H9 (cell line): ENCODE measurements around the gene TTC21B. TPM values are rescaled to one million over a fixed set of nuclear protein-coding genes. Genes with fewer than 3 reads are reported as not detected.

Source experiments
- DNase-seq: peaks from one replicate; pipeline ENCODE4 v3.0.0-alpha.2; 2017
- H2AFZ ChIP-seq: one replicate; pipeline ENCODE4 v1.6.1; 2013; ENCODE audit warnings: mild to moderate bottlenecking, low read length, control low read depth, moderate library complexity
- H2AK5ac ChIP-seq: 2 replicates; pipeline ENCODE4 v1.6.1; 2013; ENCODE audit warnings: low read length, control low read depth, mixed read lengths; ENCODE audit not compliant: insufficient read length
- H2BK120ac ChIP-seq: one replicate; pipeline ENCODE4 v1.6.1; 2013; ENCODE audit warnings: low read depth, mild to moderate bottlenecking, low read length, control low read depth, inconsistent platforms; ENCODE audit not compliant: poor library complexity, severe bottlenecking
- H2BK12ac ChIP-seq: 2 replicates; pipeline ENCODE4 v1.6.1; 2013; ENCODE audit warnings: low read length, control low read depth, mixed read lengths, low read depth; ENCODE audit not compliant: insufficient read length
- H2BK15ac ChIP-seq: 2 replicates; pipeline ENCODE4 v1.6.1; 2013; ENCODE audit warnings: low read depth, low read length, control low read depth
- H2BK20ac ChIP-seq: one replicate; pipeline ENCODE4 v1.6.1; 2013; ENCODE audit warnings: low read depth, mild to moderate bottlenecking, low read length, control low read depth, inconsistent platforms; ENCODE audit not compliant: poor library complexity, severe bottlenecking
- H2BK5ac ChIP-seq: 2 replicates; pipeline ENCODE4 v1.6.1; 2013; ENCODE audit warnings: low read length, control low read depth, mixed read lengths; ENCODE audit not compliant: insufficient read length
- H3K14ac ChIP-seq: 2 replicates; pipeline ENCODE4 v1.6.1; 2013; ENCODE audit warnings: low read length, control low read depth; ENCODE audit not compliant: insufficient read depth
- H3K18ac ChIP-seq: 2 replicates; pipeline ENCODE4 v1.6.1; 2013; ENCODE audit warnings: low read depth, mild to moderate bottlenecking, mixed read lengths, low read length, control low read depth; ENCODE audit not compliant: insufficient read length
- H3K23ac ChIP-seq: 2 replicates; pipeline ENCODE4 v1.6.1; 2013; ENCODE audit warnings: low read length, control low read depth, mixed read lengths, low read depth; ENCODE audit not compliant: insufficient read length
- H3K23me2 ChIP-seq: 2 replicates; pipeline ENCODE4 v1.6.1; 2013; ENCODE audit warnings: low read depth, mild to moderate bottlenecking, mixed read lengths, low read length, control low read depth; ENCODE audit not compliant: insufficient read length, poor library complexity, severe bottlenecking
- H3K27ac ChIP-seq: 2 replicates; pipeline ENCODE4 v1.5.1; 2013; ENCODE audit warnings: low read length, control low read depth, mixed read lengths, low read depth; ENCODE audit not compliant: insufficient read length
- H3K27me3 ChIP-seq: 2 replicates; pipeline ENCODE4 v1.6.1; 2013; ENCODE audit warnings: low read length, control low read depth, inconsistent platforms; ENCODE audit not compliant: insufficient read depth
- H3K4ac ChIP-seq: 2 replicates; pipeline ENCODE4 v1.6.1; 2013; ENCODE audit warnings: low read depth, mild to moderate bottlenecking, control low read depth, inconsistent platforms, low read length, moderate library complexity
- H3K4me1 ChIP-seq: 2 replicates; pipeline ENCODE4 v1.6.1; 2013; ENCODE audit warnings: low read length, control low read depth, inconsistent platforms; ENCODE audit not compliant: insufficient read depth
- H3K4me2 ChIP-seq: 2 replicates; pipeline ENCODE4 v1.6.1; 2013; ENCODE audit warnings: low read length, control low read depth, mixed read lengths; ENCODE audit not compliant: insufficient read length, insufficient read depth
- H3K56ac ChIP-seq: 2 replicates; pipeline ENCODE4 v1.6.1; 2013; ENCODE audit warnings: low read depth, mild to moderate bottlenecking, mixed read lengths, low read length, control low read depth; ENCODE audit not compliant: insufficient read length
- H3K79me1 ChIP-seq: 2 replicates; pipeline ENCODE4 v1.6.1; 2013; ENCODE audit warnings: low read depth, mild to moderate bottlenecking, moderate library complexity, low read length, control low read depth, inconsistent platforms; ENCODE audit not compliant: insufficient read depth, poor library complexity, severe bottlenecking
- H3K79me2 ChIP-seq: 2 replicates; pipeline ENCODE4 v1.6.1; 2013; ENCODE audit warnings: low read length, control low read depth, inconsistent platforms; ENCODE audit not compliant: insufficient read depth
- H3K9ac ChIP-seq: 2 replicates; pipeline ENCODE4 v1.6.1; 2013; ENCODE audit warnings: low read length, control low read depth, mixed read lengths; ENCODE audit not compliant: insufficient read length; ENCODE audit errors: extremely low read depth
- H3K9me3 ChIP-seq: one replicate; pipeline ENCODE4 v1.6.1; 2013; ENCODE audit warnings: low read depth, low read length, inconsistent platforms; ENCODE audit not compliant: control insufficient read depth
- H3T11ph ChIP-seq: one replicate; pipeline ENCODE4 v1.6.1; 2013; ENCODE audit warnings: mild to moderate bottlenecking, low read length, control low read depth, inconsistent platforms
- H4K20me1 ChIP-seq: one replicate; pipeline ENCODE4 v1.6.1; 2013; ENCODE audit not compliant: control insufficient read depth, insufficient read length, insufficient read depth
- H4K5ac ChIP-seq: 2 replicates; pipeline ENCODE4 v1.6.1; 2013; ENCODE audit warnings: low read depth, mild to moderate bottlenecking, mixed read lengths, low read length, control low read depth; ENCODE audit not compliant: insufficient read length
- H4K8ac ChIP-seq: replicated peaks from 2 replicates; pipeline ENCODE4 v1.6.1; 2013; ENCODE audit warnings: low read length, control low read depth, mixed read lengths, low read depth; ENCODE audit not compliant: insufficient read length
- H4K91ac ChIP-seq: 2 replicates; pipeline ENCODE4 v1.6.1; 2013; ENCODE audit warnings: low read depth, mild to moderate bottlenecking, moderate library complexity, mixed read lengths, low read length, control low read depth; ENCODE audit not compliant: insufficient read length
- H3K27ac Mint-ChIP-seq, 3 experiments: 2 replicates in 2 of 3; 3 replicates in 1 of 3; pipeline ENCODE4 v1.8.0; 2020 to 2021; ENCODE audit warnings: mixed read lengths in 3 of 3, mild to moderate bottlenecking in 1 of 3, moderate library complexity in 1 of 3
- H3K27me3 Mint-ChIP-seq: 2 replicates; pipeline ENCODE4 v1.8.0; 2021; ENCODE audit warnings: low read depth, mild to moderate bottlenecking, moderate library complexity, mixed read lengths
- H3K36me3 Mint-ChIP-seq, 3 experiments: 2 replicates in 2 of 3; 3 replicates in 1 of 3; pipeline ENCODE4 v1.8.0; 2020 to 2021; ENCODE audit warnings: low read depth in 3 of 3, mixed read lengths in 3 of 3; ENCODE audit not compliant: insufficient read depth in 1 of 3
- H3K4me1 Mint-ChIP-seq, 2 experiments: 2 replicates each; pipeline ENCODE4 v1.8.0; 2020; ENCODE audit warnings: mixed read lengths in 2 of 2
- H3K4me3 Mint-ChIP-seq, 2 experiments: 2 replicates in 1 of 2; 3 replicates in 1 of 2; pipeline ENCODE4 v1.8.0; 2020 to 2021; ENCODE audit warnings: mild to moderate bottlenecking in 2 of 2, mixed read lengths in 2 of 2, moderate library complexity in 1 of 2
- H3K9me3 Mint-ChIP-seq, 2 experiments: 2 replicates in 1 of 2; 3 replicates in 1 of 2; pipeline ENCODE4 v1.8.0; 2020; ENCODE audit warnings: mild to moderate bottlenecking in 2 of 2, mixed read lengths in 2 of 2, moderate library complexity in 1 of 2
- total RNA-seq: library from RNA; stranded (reverse); gene quantifications from 2 replicates; pipeline ENCODE4 v1.2.1, GENCODE V29; 2021
- TF ChIP-seq, protein P1 (sequence below): fragments of 200-600 bp; sonication (generic); conservative IDR thresholded peaks from 3 replicates; pipeline ENCODE4 v1.8.0; 2021; ENCODE audit warnings: antibody characterized with exemption, mild to moderate bottlenecking

The TTC21B gene
- total RNA-seq, 1 experiment from 2014 or later, result 16.6 TPM

DNA sequence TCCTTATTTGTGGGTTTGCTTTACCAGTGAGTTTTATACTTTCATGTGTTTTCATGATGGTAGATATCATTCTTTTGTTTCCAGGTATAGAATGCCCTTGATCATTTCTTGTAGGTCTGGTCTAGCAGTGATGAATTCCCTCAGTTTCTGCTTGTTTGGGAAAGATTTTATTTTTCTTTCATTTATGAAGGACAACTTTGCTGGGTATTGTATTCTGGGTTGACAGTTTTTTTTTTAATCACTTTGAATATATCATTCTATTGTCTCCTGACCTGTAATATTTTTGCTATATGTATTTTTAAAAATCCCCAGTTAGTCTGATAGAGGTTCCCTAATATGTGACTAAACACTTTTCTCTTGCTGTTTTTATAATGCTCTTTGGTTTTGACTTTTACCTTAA is 101.2 kb downstream of the TTC21B start:
- Histone ChIP-seq H3K56ac (no peak overlapping the region), H2BK12ac (no peak overlapping the region), H3K23me2 (no peaks in the 10 kb centered on the region), H4K20me1 (no peaks in the 10 kb centered on the region), H3K79me1 (no peaks in the 10 kb centered on the region), H2BK20ac (no peak overlapping the region), H3K4me2 (no peak overlapping the region), H3K9ac (no peak overlapping the region), H2BK5ac (no peak overlapping the region), H3K4me1 (no peaks in the 10 kb centered on the region), H3K79me2 (no peaks in the 10 kb centered on the region), H3K4ac (no peak overlapping the region), H4K91ac (no peak overlapping the region), H3K23ac (no peak overlapping the region), H3T11ph (no peak overlapping the region), H3K9me3 (no peaks in the 10 kb centered on the region), H2BK15ac (no peak overlapping the region), H3K14ac (no peak overlapping the region), H2BK120ac (no peak overlapping the region), H4K5ac (no peak overlapping the region), H3K18ac (no peak overlapping the region), H2AFZ (no peak overlapping the region), H3K27ac (no peak overlapping the region), H3K27me3 (no peaks in the 10 kb centered on the region), H2AK5ac (no peak overlapping the region), H4K8ac (no peak overlapping the region)
- H3K27ac Mint-ChIP-seq, result no peak overlapping the region
- TF ChIP-seq, protein P1, sequence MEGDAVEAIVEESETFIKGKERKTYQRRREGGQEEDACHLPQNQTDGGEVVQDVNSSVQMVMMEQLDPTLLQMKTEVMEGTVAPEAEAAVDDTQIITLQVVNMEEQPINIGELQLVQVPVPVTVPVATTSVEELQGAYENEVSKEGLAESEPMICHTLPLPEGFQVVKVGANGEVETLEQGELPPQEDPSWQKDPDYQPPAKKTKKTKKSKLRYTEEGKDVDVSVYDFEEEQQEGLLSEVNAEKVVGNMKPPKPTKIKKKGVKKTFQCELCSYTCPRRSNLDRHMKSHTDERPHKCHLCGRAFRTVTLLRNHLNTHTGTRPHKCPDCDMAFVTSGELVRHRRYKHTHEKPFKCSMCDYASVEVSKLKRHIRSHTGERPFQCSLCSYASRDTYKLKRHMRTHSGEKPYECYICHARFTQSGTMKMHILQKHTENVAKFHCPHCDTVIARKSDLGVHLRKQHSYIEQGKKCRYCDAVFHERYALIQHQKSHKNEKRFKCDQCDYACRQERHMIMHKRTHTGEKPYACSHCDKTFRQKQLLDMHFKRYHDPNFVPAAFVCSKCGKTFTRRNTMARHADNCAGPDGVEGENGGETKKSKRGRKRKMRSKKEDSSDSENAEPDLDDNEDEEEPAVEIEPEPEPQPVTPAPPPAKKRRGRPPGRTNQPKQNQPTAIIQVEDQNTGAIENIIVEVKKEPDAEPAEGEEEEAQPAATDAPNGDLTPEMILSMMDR, result no peak
- DNase-seq, result no peak
- no peak overlapping the region for H3K4me3 Mint-ChIP-seq
- H3K27me3 Mint-ChIP-seq, result no peaks in the 10 kb centered on the region
- H3K9me3 Mint-ChIP-seq, result peaks cover 35 to 44% of the 10 kb centered on the region in 2 experiments
- peaks cover 15 to 49% (median 24%) of the 10 kb centered on the region in 3 experiments for H3K36me3 Mint-ChIP-seq
- peaks cover under 1 to 3% of the 10 kb centered on the region in 2 experiments; a peak in 2 of 4 replicates for H3K4me1 Mint-ChIP-seq
